Stimulated activated memory B cell treated with anti-CD40 and anti-IgM and Interleukin-4, amounts not matched to agents 10 μg/mL and 1 μg/mL and 100 μg/mL, for 72 hours (primary cell): Measurements from ENCODE around the gene TENM4.

Source experiments
- ATAC-seq: fragments of 150-1000 bp; cut with Tn5 transposase; 2 replicates; pipeline ENCODE4 v1.10.0; 2021
- H3K27ac Mint-ChIP-seq: one replicate; pipeline ENCODE4 v1.8.0; 2022; ENCODE audit warnings: mild to moderate bottlenecking, mixed read lengths
- H3K27me3 Mint-ChIP-seq: one replicate; pipeline ENCODE4 v1.8.0; 2022; ENCODE audit warnings: mixed read lengths
- H3K36me3 Mint-ChIP-seq: one replicate; pipeline ENCODE4 v1.8.0; 2022; ENCODE audit warnings: mixed read lengths
- H3K4me1 Mint-ChIP-seq: one replicate; pipeline ENCODE4 v1.8.0; 2022; ENCODE audit warnings: mixed read lengths
- H3K4me3 Mint-ChIP-seq: one replicate; pipeline ENCODE4 v1.8.0; 2022; ENCODE audit warnings: mild to moderate bottlenecking, moderate library complexity, mixed read lengths
- H3K9me3 Mint-ChIP-seq: one replicate; pipeline ENCODE4 v1.8.0; 2022; ENCODE audit warnings: mixed read lengths

The TENM4 gene

DNA sequence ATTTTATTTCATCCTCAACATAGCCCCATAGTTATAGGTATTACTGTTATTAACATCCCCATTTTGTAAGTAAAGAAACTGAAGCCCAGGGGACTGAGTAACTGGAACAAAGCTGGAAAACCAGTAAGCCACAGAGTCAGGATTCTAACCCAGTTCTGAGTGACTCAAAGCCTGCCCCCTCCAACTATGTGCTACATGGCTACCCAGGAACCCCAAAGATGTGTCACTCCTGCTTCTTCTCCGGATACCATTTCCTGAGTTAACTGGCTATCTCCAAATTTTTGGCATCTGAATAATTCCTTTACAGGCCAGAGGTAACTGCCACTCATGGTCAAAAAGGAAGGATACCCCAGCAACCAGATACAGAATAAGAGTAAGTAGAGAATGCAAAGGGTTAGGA, 43.6 kb downstream of the TENM4 start:
- Mint-ChIP-seq H3K9me3 (peaks cover 4% of the 10 kb centered on the region), H3K27me3 (peaks cover 41% of the 10 kb centered on the region), H3K27ac (no peak overlapping the region), H3K4me1 (peaks cover 11% of the 10 kb centered on the region), H3K36me3 (no peaks in the 10 kb centered on the region), H3K4me3 (no peak overlapping the region)
- no peak for ATAC-seq

DNA sequence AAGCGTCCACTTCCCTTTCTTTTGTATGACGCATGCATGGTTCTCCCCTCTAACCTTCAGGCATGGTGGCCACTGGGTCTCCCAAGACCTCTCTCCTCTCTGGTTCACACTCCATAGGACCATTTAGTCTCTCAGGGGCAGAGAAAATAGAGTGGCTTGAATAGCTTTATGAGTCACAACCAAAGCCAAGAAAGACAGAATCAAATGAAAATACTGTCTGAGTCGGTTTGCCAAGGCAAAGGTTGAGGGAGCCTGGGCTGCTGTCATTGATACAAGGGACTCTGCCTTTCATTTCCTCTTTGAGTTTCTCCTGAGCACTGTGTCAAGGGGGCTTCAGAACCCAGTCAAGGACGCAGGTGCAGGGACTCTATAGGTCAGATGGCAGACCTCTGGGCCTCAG, 44.2 kb downstream of the TENM4 start:
- ATAC-seq = peak; percentile 87
- H3K4me3 Mint-ChIP-seq = no peak overlapping the region
- H3K27ac Mint-ChIP-seq = no peak overlapping the region
- H3K4me1 Mint-ChIP-seq = peaks cover 11% of the 10 kb centered on the region
- H3K9me3 Mint-ChIP-seq = peaks cover 2% of the 10 kb centered on the region
- H3K27me3 Mint-ChIP-seq = peaks cover 43% of the 10 kb centered on the region
- H3K36me3 Mint-ChIP-seq = no peaks in the 10 kb centered on the region

GRCh38 chr11:79396001-79396400, 44.8 kb downstream of the TENM4 start:
- H3K4me3 Mint-ChIP-seq = no peak overlapping the region
- ATAC-seq = no peak

GRCh38 chr11:79393362-79394043, 47.3 kb downstream of the TENM4 start:
- H3K36me3 Mint-ChIP-seq = no peaks in the 10 kb centered on the region
- peaks cover 16% of the 10 kb centered on the region for H3K4me1 Mint-ChIP-seq
- no peaks in the 10 kb centered on the region for H3K9me3 Mint-ChIP-seq
- no peak overlapping the region for H3K27ac Mint-ChIP-seq
- no peak for ATAC-seq
- H3K27me3 Mint-ChIP-seq = peaks cover 75% of the 10 kb centered on the region
- no peak overlapping the region for H3K4me3 Mint-ChIP-seq

More at GRCh38 chr11:79396001-79396400, 44.8 kb downstream of the TENM4 start:
- Mint-ChIP-seq H3K27me3 (peaks cover 50% of the 10 kb centered on the region), H3K27ac (no peak overlapping the region), H3K4me1 (peaks cover 11% of the 10 kb centered on the region), H3K36me3 (no peaks in the 10 kb centered on the region), H3K9me3 (no peaks in the 10 kb centered on the region)

- Mint-ChIP-seq H3K4me1 (peaks cover 28% of the 10 kb centered on the region), H3K27ac (no peak overlapping the region), H3K27me3 (peaks cover 83% of the 10 kb centered on the region), H3K36me3 (no peaks in the 10 kb centered on the region), H3K4me3 (no peak overlapping the region), H3K9me3 (no peaks in the 10 kb centered on the region)
- no peak for ATAC-seq
Measured at GRCh38 chr11:79392161-79392560, 48.7 kb downstream of the TENM4 start.

DNA sequence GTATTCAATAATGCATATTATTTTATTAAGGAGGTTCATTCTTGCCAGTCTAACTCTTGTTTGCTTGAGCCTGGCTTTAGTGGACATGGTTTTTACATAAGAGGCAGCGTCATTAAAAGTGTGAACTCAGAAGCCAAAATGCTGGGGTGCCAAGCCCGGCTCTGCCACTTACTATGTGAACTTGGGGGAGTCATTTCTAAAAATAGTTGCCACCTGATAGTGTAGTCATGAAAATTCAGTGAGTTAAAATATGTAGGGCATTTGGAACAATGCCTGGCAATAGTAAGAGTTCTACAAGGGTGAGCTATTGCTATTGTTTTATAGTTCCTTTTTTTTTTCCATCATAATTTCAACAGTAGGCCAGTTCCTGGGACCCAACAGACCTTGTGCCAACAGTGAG, 49.9 kb downstream of the TENM4 start:
- peaks cover 21% of the 10 kb centered on the region for H3K4me1 Mint-ChIP-seq

GRCh38 chr11:79390477-79390876, 50.4 kb downstream of the TENM4 start:
- H3K27me3 Mint-ChIP-seq = peaks cover 78% of the 10 kb centered on the region
- H3K27ac Mint-ChIP-seq = no peak overlapping the region
- H3K4me1 Mint-ChIP-seq = peaks cover 21% of the 10 kb centered on the region
- no peak for ATAC-seq
- H3K36me3 Mint-ChIP-seq = no peaks in the 10 kb centered on the region
- no peaks in the 10 kb centered on the region for H3K9me3 Mint-ChIP-seq
- H3K4me3 Mint-ChIP-seq = no peak overlapping the region

More for the DNA sequence above, 49.9 kb downstream of the TENM4 start:
- Mint-ChIP-seq H3K36me3 (no peaks in the 10 kb centered on the region), H3K27ac (no peak overlapping the region), H3K9me3 (no peaks in the 10 kb centered on the region), H3K27me3 (peaks cover 75% of the 10 kb centered on the region), H3K4me3 (no peak overlapping the region)
- ATAC-seq = no peak

DNA sequence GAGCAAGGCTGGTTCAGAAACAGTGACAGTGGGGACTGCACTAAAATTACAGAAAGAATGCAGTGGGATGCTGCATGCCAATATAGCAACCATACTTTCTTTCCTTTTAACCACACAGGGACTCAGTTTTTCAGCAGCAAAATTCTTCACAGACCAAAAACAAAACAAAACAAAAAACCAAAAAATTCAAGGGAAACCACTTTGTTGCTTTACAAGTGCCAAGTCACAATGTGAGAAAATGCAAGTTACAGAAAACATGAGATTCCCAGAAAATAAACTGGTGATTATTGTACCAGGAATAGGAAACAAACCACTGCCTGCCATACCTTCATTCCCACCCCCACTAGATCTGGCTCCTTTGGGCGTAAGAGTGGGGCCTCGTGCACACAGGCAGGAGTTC, 52.6 kb downstream of the TENM4 start:
- Mint-ChIP-seq H3K9me3 (no peaks in the 10 kb centered on the region), H3K4me1 (peaks cover 21% of the 10 kb centered on the region), H3K4me3 (no peak overlapping the region)

GRCh38 chr11:79383874-79384273, 57.0 kb downstream of the TENM4 start:
- Mint-ChIP-seq H3K27me3 (peaks cover 56% of the 10 kb centered on the region), H3K4me3 (no peak overlapping the region), H3K36me3 (no peaks in the 10 kb centered on the region), H3K27ac (no peak overlapping the region), H3K9me3 (no peaks in the 10 kb centered on the region), H3K4me1 (peaks cover 21% of the 10 kb centered on the region)
- ATAC-seq = no peak

More for the DNA sequence above, 52.6 kb downstream of the TENM4 start:
- ATAC-seq = no peak
- Mint-ChIP-seq H3K27me3 (peaks cover 77% of the 10 kb centered on the region), H3K27ac (no peak overlapping the region), H3K36me3 (no peaks in the 10 kb centered on the region)

DNA sequence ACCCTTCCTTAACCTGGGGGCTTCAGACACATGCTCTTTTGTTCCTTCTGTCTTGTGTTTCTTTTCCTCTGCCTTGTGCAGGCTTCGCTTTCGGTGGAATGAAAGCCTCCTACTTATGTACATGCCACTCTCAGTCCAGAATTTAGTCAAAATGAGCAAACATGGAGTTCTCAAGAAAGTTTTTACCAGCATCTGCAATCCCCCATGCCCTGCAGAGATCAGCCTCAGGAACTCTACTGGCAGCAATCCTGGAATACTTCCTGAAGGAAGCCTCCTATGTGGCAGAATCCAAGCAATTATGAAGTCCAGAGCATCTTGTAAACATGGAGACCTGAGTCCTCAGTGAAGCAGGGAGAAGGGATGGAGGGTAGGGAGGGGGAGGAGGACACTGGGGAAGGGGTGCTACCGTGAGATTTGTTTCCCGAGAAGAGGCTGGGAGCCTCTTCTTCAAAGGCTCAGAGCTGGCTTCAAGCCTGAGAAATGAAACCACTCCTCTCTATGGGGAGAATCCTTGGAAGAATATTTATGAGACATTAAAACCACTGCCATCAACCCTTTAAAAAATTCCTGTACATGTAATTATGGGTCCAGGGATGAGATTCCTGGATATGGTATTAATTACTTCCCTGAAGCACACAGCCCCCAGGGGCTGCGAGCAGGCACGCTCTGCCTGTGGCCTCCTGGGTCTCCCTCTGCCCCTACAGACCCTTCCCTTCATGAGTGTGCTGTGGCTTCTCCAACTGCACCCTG, 58.4 kb downstream of the TENM4 start:
- peaks cover 43% of the 10 kb centered on the region for H3K27me3 Mint-ChIP-seq
- H3K4me1 Mint-ChIP-seq = peaks cover 8% of the 10 kb centered on the region
- no peaks in the 10 kb centered on the region for H3K9me3 Mint-ChIP-seq
- no peak overlapping the region for H3K4me3 Mint-ChIP-seq
- no peak overlapping the region for H3K27ac Mint-ChIP-seq
- H3K36me3 Mint-ChIP-seq = no peaks in the 10 kb centered on the region
- ATAC-seq = no peak

GRCh38 chr11:79381036-79381435, 59.8 kb downstream of the TENM4 start:
- H3K4me1 Mint-ChIP-seq = no peaks in the 10 kb centered on the region
- H3K4me3 Mint-ChIP-seq = no peak overlapping the region
- peaks cover 51% of the 10 kb centered on the region for H3K27me3 Mint-ChIP-seq
- H3K9me3 Mint-ChIP-seq = peaks cover 3% of the 10 kb centered on the region
- no peak for ATAC-seq
- H3K27ac Mint-ChIP-seq = no peak overlapping the region
- H3K36me3 Mint-ChIP-seq = no peaks in the 10 kb centered on the region

- Mint-ChIP-seq H3K4me3 (no peak overlapping the region), H3K27me3 (peaks cover 31% of the 10 kb centered on the region), H3K36me3 (no peaks in the 10 kb centered on the region), H3K27ac (no peak overlapping the region), H3K4me1 (no peaks in the 10 kb centered on the region), H3K9me3 (peaks cover 3% of the 10 kb centered on the region)
- ATAC-seq = no peak
Measured at GRCh38 chr11:79377406-79377805, 63.4 kb downstream of the TENM4 start.

- Mint-ChIP-seq H3K27ac (no peak overlapping the region), H3K9me3 (peaks cover 3% of the 10 kb centered on the region)
- no peak for ATAC-seq
Measured at GRCh38 chr11:79375818-79376550, 64.8 kb downstream of the TENM4 start.

GRCh38 chr11:79374727-79375126, 66.1 kb downstream of the TENM4 start:
- H3K27me3 Mint-ChIP-seq = peaks cover 43% of the 10 kb centered on the region
- no peaks in the 10 kb centered on the region for H3K4me1 Mint-ChIP-seq
- no peak for ATAC-seq
- no peak overlapping the region for H3K4me3 Mint-ChIP-seq
- H3K36me3 Mint-ChIP-seq = no peaks in the 10 kb centered on the region
- H3K9me3 Mint-ChIP-seq = peaks cover 3% of the 10 kb centered on the region
- no peak overlapping the region for H3K27ac Mint-ChIP-seq

More at GRCh38 chr11:79375818-79376550, 64.8 kb downstream of the TENM4 start:
- H3K27me3 Mint-ChIP-seq = peaks cover 31% of the 10 kb centered on the region
- no peaks in the 10 kb centered on the region for H3K36me3 Mint-ChIP-seq
- no peak overlapping the region for H3K4me3 Mint-ChIP-seq
- no peaks in the 10 kb centered on the region for H3K4me1 Mint-ChIP-seq

DNA sequence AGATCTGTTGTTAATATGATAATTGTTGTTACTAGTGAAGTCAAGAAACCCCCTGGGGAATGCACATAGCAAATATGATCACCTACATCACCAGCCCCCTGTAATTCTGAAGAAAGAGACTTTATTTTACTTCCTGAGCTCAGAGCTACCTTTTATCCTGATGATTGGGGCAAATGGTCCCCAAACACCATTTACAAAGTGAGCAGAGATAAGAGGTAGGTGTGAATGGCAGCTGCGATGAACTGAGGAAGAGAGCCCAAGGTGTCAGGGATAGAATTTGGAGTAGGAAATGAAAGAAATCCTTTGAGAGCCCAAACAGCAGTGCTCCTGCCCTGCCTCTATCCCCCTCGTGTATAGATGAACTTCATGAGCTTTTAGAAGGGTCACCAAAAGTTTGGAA, 69.1 kb downstream of the TENM4 start:
- H3K36me3 Mint-ChIP-seq = no peaks in the 10 kb centered on the region
- peaks cover 1% of the 10 kb centered on the region for H3K9me3 Mint-ChIP-seq
- peaks cover 50% of the 10 kb centered on the region for H3K27me3 Mint-ChIP-seq
- ATAC-seq = no peak
- H3K4me1 Mint-ChIP-seq = no peaks in the 10 kb centered on the region
- H3K27ac Mint-ChIP-seq = no peak overlapping the region
- no peak overlapping the region for H3K4me3 Mint-ChIP-seq
